DOHH2 (cell line): ENCODE results near the gene TVP23C.
"Not testable (repeated sequence)": the region's sequence is repeated elsewhere in the genome, so short reads cannot be mapped to it uniquely, and the experiment has no call there.

Experiments used
- H3F3A ChIP-seq: fragments of 200-600 bp; sonication (generic), shearing (Covaris generic); 2 replicates; pipeline ENCODE4 v1.6.0; 2016; ENCODE audit warnings: antibody characterized with exemption, mild to moderate bottlenecking; ENCODE audit not compliant: control insufficient read depth, insufficient read depth
- H3K27ac ChIP-seq: fragments of 200-600 bp; sonication (generic); 2 replicates; pipeline ENCODE4 v1.5.1; 2014; ENCODE audit warnings: low read depth, mild to moderate bottlenecking, low read length, moderate library complexity
- H3K27me3 ChIP-seq: fragments of 200-600 bp; sonication (generic); 2 replicates; pipeline ENCODE4 v1.6.1; 2014; ENCODE audit warnings: mild to moderate bottlenecking, low read length, mixed read lengths; ENCODE audit not compliant: control insufficient read depth
- H3K36me3 ChIP-seq: fragments of 200-600 bp; sonication (generic); 2 replicates; pipeline ENCODE4 v1.6.1; 2014; ENCODE audit warnings: mild to moderate bottlenecking, low read length, moderate library complexity, mixed read lengths; ENCODE audit not compliant: control insufficient read depth
- H3K4me1 ChIP-seq: fragments of 200-600 bp; sonication (generic); 2 replicates; pipeline ENCODE4 v1.6.1; 2014; ENCODE audit warnings: mild to moderate bottlenecking, low read length, mixed read lengths; ENCODE audit not compliant: control insufficient read depth
- H3K4me2 ChIP-seq: fragments of 200-600 bp; sonication (generic); 2 replicates; pipeline ENCODE4 v1.6.0; 2014; ENCODE audit warnings: mild to moderate bottlenecking, low read length, moderate library complexity
- H3K4me3 ChIP-seq: fragments of 200-600 bp; sonication (generic); 2 replicates; pipeline ENCODE4 v1.5.1; 2014; ENCODE audit warnings: mild to moderate bottlenecking, low read length, mixed read lengths
- H3K79me2 ChIP-seq: fragments of 200-600 bp; sonication (generic); 2 replicates; pipeline ENCODE4 v1.6.1; 2014; ENCODE audit warnings: mild to moderate bottlenecking, low read length, mixed read lengths; ENCODE audit not compliant: control insufficient read depth
- H3K9me2 ChIP-seq: fragments of 200-600 bp; sonication (generic); replicated peaks from 2 replicates; pipeline ENCODE4 v1.6.1; 2014; ENCODE audit warnings: mild to moderate bottlenecking, low read length, mixed read lengths; ENCODE audit not compliant: control insufficient read depth
- H3K9me3 ChIP-seq: fragments of 200-600 bp; sonication (generic); 2 replicates; pipeline ENCODE4 v1.6.1; 2014; ENCODE audit warnings: antibody characterized with exemption, low read length, mixed read lengths; ENCODE audit not compliant: control insufficient read depth, insufficient read depth
- H4K20me1 ChIP-seq: fragments of 200-600 bp; sonication (generic); 2 replicates; pipeline ENCODE4 v1.6.0; 2014; ENCODE audit warnings: low read depth, mild to moderate bottlenecking, antibody characterized with exemption, low read length, moderate library complexity; ENCODE audit not compliant: control insufficient read depth, insufficient read depth

The TVP23C gene

GRCh38 chr17:15563375-15563857 lies at the start of gene TVP23C:
TVP23C (minus strand) TSS chr17:15563483; CDS start chr17:15563448, 35 bp downstream.
- H3K27ac ChIP-seq, H3K9me2 ChIP-seq, H3K36me3 ChIP-seq, H3K9me3 ChIP-seq, H3K27me3 ChIP-seq, H4K20me1 ChIP-seq, H3K4me1 ChIP-seq, H3K79me2 ChIP-seq, H3F3A ChIP-seq: not testable (repeated sequence)
- peak within 1 kb of the TSS; percentile 54 for H3K4me2 ChIP-seq
- H3K4me3 ChIP-seq: peak within 1 kb of the TSS; percentile 67

DNA sequence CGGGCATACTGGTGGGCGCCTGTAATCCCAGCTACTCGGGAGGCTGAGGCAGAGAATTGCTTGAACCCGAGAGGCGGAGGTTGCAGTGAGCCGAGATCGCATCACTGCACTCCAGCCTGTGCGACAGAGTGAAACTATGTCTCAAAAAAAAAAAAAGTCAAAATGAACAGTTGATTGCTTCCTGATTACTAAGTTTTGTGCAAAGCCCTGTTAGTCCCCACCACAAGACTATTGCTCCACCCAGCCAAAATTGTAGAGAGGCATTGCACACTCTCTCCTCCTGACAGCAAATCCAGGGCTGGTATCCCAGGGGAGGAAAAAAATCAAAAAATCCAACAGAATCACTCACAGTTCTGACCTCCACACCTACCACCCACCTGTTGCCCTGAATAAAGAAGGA lies 29.7 kb upstream of the TVP23C start:
- H3K9me3 ChIP-seq, H3K79me2 ChIP-seq, H3K27ac ChIP-seq, H4K20me1 ChIP-seq, H3K27me3 ChIP-seq, H3F3A ChIP-seq, H3K9me2 ChIP-seq, H3K36me3 ChIP-seq, H3K4me3 ChIP-seq: not testable (repeated sequence)
- Histone ChIP-seq H3K4me2 (peak overlapping the region; percentile 31; the same call in 1 of the 2 replicates), H3K4me1 (peaks cover 47% of the 10 kb centered on the region)

GRCh38 chr17:15591986-15592385 lies 28.7 kb upstream of the TVP23C start:
- H4K20me1 ChIP-seq, H3K36me3 ChIP-seq, H3K27ac ChIP-seq: not testable (repeated sequence)

DNA sequence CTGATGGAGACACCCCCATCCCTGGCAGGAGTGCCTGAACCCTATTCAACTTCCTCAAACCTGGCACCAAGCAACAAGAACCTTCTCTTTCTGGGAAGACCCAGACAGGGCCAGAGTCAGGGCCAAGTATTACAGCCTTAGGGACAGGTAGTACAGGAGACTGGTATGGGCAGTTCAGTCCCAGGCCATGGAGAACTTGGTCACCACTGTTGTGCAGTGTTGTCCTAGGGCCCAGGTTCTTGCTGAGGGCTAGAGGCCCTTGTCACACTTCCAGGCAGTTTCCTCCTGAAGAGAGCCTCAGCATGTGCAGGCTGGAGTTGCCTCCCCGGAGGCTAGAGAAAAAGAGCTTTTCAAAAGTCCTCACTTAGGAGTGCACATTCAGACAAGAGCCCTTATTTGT lies 27.6 kb upstream of the TVP23C start:
- not testable (repeated sequence) for H3K9me3 ChIP-seq, H3K27ac ChIP-seq, H3K4me3 ChIP-seq, H3K79me2 ChIP-seq, H4K20me1 ChIP-seq, H3K9me2 ChIP-seq, H3K36me3 ChIP-seq, H3F3A ChIP-seq
- H3K27me3 ChIP-seq: peaks cover 13% of the 10 kb centered on the region
- H3K4me2 ChIP-seq: peak overlapping the region; percentile 26
- H3K4me1 ChIP-seq: peaks cover 49% of the 10 kb centered on the region

More at GRCh38 chr17:15591986-15592385, 28.7 kb upstream of the TVP23C start:
- H3K9me2 ChIP-seq, H3K4me3 ChIP-seq, H3F3A ChIP-seq, H3K9me3 ChIP-seq, H3K27me3 ChIP-seq, H3K79me2 ChIP-seq: not testable (repeated sequence)
- Histone ChIP-seq H3K4me1 (peaks cover 49% of the 10 kb centered on the region), H3K4me2 (peak overlapping the region; percentile 27)

DNA sequence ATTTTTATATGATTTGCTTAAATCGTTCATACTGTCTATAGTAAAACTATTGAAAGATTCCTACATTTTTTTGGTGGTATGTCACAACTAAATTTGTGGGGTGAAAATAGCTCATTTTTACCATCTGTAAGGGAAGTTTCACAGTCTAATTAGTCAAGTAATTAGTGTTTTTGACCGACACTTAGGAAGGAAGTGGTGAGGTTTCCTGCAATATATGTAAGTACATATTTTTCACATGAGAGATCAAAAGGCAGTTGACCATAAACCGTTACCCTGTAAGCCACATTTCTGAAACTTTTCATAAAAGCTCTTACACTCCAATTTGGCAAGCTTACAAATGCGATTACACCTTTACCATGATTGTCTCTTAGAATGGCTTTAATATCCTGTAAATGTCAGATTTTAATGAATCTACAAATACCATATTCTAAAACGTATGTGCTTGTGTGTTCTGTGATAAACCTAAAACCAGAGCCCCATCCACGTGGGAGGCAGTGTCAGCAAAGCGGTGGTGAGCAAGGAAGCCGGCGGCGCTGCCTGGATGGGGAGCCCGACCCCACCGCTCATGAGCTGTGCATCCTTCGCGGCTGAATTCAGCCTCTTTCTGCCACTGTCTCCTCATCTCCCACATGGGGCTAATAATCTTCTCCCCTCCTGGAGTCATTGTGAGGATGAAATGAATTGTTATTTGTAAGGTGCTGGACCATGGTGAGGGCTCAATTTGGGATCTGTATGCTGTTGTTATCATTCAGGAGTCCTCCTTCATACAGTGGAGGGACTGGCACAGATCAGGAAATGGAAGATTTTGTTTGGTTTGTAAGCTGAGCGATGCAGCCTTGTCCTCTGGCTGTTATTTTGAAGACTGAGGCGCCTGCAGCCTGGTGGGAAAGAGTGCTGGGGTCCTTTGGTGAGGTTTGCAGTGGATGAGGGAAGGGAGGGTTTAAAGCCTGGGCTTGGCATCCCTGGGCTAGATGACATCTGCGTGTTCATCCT lies 26.6 kb upstream of the TVP23C start:
- not testable (repeated sequence) for H3F3A ChIP-seq, H3K9me2 ChIP-seq, H3K79me2 ChIP-seq, H3K36me3 ChIP-seq, H4K20me1 ChIP-seq, H3K9me3 ChIP-seq
- peaks cover 49% of the 10 kb centered on the region for H3K4me1 ChIP-seq
- peaks cover 13% of the 10 kb centered on the region for H3K27me3 ChIP-seq
- peak overlapping the region; percentile 72 for H3K4me2 ChIP-seq
- peak overlapping the region; percentile 61 for H3K27ac ChIP-seq
- H3K4me3 ChIP-seq: peak overlapping the region; percentile 56

DNA sequence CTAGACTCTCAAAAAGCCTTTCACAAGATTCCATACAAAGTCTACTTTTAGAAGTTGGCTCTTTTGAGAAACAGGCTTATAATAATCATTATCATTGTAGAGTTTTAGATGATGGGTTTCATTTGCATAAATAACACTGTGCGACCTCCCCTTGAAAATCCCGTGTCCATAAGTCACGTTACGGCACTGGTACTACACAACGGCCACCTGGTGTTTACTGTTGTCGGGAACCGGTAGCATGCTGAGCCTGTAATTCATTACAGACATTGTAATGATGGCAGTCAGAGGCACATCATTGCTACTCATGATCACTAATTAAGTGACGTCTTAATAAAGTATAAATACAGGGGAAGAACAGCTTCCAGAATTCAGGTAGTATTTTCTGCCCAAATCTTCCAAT lies 24.7 kb upstream of the TVP23C start:
- not testable (repeated sequence) for H3K4me3 ChIP-seq, H3F3A ChIP-seq, H3K9me2 ChIP-seq, H3K79me2 ChIP-seq, H3K27ac ChIP-seq, H3K4me2 ChIP-seq, H3K9me3 ChIP-seq, H4K20me1 ChIP-seq, H3K36me3 ChIP-seq
- Histone ChIP-seq H3K27me3 (peaks cover 13% of the 10 kb centered on the region), H3K4me1 (peaks cover 44% of the 10 kb centered on the region)

- H3K27ac ChIP-seq, H3K9me2 ChIP-seq, H3K9me3 ChIP-seq, H4K20me1 ChIP-seq, H3K4me2 ChIP-seq, H3K4me3 ChIP-seq, H3K4me1 ChIP-seq, H3K36me3 ChIP-seq, H3K79me2 ChIP-seq, H3F3A ChIP-seq: not testable (repeated sequence)
- H3K27me3 ChIP-seq: peaks cover 11% of the 10 kb centered on the region
Observed at GRCh38 chr17:15583313-15583712, 20.0 kb upstream of the TVP23C start.

DNA sequence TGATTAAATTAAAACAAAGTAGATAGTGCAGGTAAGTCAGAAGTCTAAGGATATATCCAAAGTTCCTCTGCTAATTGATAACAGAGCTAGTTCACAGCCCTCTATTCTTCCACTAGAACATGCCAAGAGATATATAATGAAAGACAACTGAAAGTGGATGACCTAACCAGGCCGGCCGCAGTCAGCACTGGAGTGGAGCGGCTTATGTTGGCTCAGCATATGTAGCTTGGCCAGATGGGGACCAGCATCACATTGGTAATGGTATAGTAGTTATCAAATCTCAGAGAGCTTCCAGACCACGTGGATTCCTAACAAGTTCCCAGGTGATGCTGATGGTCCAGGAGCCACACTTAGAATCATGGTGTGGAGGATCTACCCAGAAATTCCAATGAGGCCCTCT lies 18.2 kb upstream of the TVP23C start:
- H3K36me3 ChIP-seq, H3K27me3 ChIP-seq, H3K79me2 ChIP-seq, H3K4me1 ChIP-seq, H4K20me1 ChIP-seq, H3K9me2 ChIP-seq, H3F3A ChIP-seq, H3K4me2 ChIP-seq, H3K4me3 ChIP-seq, H3K27ac ChIP-seq, H3K9me3 ChIP-seq: not testable (repeated sequence)
